Measurements from ENCODE around the gene MAP3K12.
"Not testable (repeated sequence)": the region's sequence is repeated elsewhere in the genome, so short reads cannot be mapped to it uniquely, and the experiment has no call there.

The MAP3K12 gene

DNA sequence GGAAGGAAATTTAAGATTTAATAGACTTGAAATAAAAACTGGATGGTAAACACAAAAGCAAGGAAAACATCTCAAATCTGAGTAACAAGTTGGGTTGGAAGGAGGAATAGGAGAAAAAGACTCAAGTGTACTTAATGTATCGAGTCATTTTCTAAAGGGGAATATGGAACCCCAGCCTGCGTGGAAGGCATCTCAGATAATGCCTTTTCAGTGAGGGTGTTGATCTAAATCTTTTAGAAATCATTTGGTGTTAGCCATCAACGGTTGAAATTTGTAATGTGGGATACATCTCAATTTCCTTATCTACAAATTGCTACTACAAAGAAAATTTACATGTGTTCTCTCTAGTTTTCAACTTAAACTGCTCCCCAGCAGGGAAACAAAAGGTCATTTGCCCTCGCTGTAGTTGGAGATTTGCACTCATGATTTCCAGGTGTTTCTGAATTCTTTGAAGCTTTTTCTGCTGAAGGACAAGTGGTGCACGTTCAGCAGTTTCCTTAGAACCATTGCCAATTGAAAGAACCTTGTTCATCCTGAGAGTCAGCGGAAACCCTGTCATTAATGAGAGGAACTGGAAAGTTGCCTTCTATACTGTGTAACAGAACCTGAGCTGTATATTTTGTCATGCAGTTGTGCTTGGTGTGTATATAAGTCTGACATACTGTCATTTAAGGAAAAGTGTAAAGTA, 45.2 kb downstream of the MAP3K12 start:
- no peak overlapping the region for H3K4me3 ChIP-seq (ENCODE audit: low read depth in 1 of 2, low read length in 1 of 2)
- no peaks in the 10 kb centered on the region for H3K9me3 ChIP-seq
- H3K36me3 ChIP-seq, result peaks cover 54% of the 10 kb centered on the region
- no peaks in the 10 kb centered on the region for H3K27me3 ChIP-seq
- TF ChIP-seq, protein P1, sequence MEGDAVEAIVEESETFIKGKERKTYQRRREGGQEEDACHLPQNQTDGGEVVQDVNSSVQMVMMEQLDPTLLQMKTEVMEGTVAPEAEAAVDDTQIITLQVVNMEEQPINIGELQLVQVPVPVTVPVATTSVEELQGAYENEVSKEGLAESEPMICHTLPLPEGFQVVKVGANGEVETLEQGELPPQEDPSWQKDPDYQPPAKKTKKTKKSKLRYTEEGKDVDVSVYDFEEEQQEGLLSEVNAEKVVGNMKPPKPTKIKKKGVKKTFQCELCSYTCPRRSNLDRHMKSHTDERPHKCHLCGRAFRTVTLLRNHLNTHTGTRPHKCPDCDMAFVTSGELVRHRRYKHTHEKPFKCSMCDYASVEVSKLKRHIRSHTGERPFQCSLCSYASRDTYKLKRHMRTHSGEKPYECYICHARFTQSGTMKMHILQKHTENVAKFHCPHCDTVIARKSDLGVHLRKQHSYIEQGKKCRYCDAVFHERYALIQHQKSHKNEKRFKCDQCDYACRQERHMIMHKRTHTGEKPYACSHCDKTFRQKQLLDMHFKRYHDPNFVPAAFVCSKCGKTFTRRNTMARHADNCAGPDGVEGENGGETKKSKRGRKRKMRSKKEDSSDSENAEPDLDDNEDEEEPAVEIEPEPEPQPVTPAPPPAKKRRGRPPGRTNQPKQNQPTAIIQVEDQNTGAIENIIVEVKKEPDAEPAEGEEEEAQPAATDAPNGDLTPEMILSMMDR (IDR thresholded peaks at IDR 0.05), result no peak
- H3K27ac ChIP-seq, result peak overlapping the region; percentile 96
- peaks cover 20 to 21% of the 10 kb centered on the region in 2 experiments for H3K4me1 ChIP-seq (ENCODE audit: control insufficient read depth in 1 of 2, insufficient read depth in 1 of 2, low read depth in 1 of 2, low read length in 1 of 2)

DNA sequence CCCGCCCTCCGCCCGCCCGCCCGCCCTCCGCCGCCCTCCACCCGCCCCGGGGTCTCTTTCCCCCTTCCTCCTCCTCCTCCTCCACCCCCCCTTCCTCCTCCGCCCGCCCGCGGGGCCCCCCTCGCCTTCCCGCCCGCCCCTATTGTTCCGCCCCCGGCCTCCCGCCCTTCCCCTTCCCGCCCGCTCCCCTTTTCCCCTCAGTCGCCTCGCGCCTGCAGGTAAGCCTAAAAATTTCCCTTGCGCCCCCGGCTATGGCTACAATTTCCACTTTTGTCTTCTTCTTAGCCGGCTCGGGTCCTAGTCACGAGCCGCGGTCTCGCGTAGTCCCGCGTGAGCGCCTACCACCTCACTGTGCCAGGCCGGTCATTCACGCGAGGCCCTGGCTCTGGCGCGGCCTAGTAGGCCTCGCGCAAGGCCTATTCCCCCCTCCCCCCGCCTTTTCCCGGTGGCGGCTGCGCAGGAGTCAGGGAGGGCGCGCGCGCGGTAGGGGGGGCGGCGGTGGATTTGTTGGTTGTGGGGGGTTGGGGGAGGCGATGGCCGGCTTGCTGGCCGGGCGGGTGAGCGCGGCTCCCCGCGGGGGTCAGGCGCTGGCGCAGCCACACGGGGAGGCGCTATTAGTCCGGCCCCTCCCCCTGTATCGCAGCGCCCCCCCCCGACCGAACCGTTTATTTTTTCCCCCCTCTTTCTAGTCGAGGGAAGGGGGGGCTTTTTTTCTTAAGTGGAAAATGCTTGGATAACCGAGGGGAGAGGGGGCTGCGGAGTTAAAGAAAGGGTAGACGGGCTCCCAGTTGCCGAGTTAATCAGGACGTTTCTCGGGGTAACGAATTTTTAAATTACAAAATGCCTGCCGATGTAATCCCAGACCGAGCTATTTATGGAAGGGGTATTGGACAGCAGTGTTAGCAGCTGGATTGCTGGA, 46.8 kb downstream of the MAP3K12 start:
- Histone ChIP-seq H3K36me3 (peaks cover 50% of the 10 kb centered on the region), H3K27ac (peak overlapping the region; percentile 96), H3K4me1 (ENCODE audit: control insufficient read depth in 1 of 2, insufficient read depth in 1 of 2, low read depth in 1 of 2, low read length in 1 of 2) (peaks cover 20 to 21% of the 10 kb centered on the region in 2 experiments), H3K27me3 (no peaks in the 10 kb centered on the region), H3K4me3 (ENCODE audit: low read depth in 1 of 2, low read length in 1 of 2) (peak overlapping the region; percentile 71 to 94), H3K9me3 (no peaks in the 10 kb centered on the region)
- TF ChIP-seq, protein P1 (IDR thresholded peaks at IDR 0.05), result peak; percentile 35

DNA sequence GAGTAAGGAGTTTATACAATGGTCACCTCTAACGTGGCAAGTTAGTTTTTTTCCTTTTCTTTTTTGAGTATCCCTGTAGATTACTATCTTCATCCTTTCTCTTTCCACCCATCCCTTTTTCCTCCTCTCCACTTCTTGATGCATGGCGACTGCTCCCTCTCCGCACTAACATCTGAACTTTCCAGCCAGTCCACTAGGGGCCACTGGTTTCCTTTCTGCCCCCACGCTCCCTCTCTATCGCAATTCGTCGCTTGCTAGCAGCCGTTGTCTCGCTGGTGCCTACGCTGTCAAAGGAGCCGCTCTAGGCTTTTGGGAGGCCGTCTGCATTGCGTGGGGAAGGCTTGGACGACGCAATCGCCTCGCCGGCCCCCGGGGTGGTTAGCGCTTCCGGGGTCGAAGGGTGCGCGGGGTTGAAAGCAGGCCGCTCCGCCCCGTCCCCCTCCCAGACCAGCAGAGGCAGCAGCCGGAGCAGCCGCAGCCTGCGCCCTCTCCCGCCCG, 47.5 kb downstream of the MAP3K12 start, which contains the start of gene PCBP2:
Gene PCBP2 (plus strand): TSS at position 442 of the 498 bp plus-strand sequence. CDS start 2,699 bp downstream, outside the sequence.
- peak within 1 kb of the TSS; percentile 71 to 94 for H3K4me3 ChIP-seq (ENCODE audit: low read depth in 1 of 2, low read length in 1 of 2)
- TF ChIP-seq, protein P1 (IDR thresholded peaks at IDR 0.05), result peak; percentile 94
- no peaks in the 10 kb centered on the region for H3K27me3 ChIP-seq
- H3K27ac ChIP-seq, result peak within 1 kb of the TSS; percentile 96
- H3K36me3 ChIP-seq, result peaks cover 50% of the 10 kb centered on the region
- no peaks in the 10 kb centered on the region for H3K9me3 ChIP-seq
- H3K4me1 ChIP-seq (ENCODE audit: control insufficient read depth in 1 of 2, insufficient read depth in 1 of 2, low read depth in 1 of 2, low read length in 1 of 2), result peaks cover 20 to 21% of the 10 kb centered on the region in 2 experiments

DNA sequence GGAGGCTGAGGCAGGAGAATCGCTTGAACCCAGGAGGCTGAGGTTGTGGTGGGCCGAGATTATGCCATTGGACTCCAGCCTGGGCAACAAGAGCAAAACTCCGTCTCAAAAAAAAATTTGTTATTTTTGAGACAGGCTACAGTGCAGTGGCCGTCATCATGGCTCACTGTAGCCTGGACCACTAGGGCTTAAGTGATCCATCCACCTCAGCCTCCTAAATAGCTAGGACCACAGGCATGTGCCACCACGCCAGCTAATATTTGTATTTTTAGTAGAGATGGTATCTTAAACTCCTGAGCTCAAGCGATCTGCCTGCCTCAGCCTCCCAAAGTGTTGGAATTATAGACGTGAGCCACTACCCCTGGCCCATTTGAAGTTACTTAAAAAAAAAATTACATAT, 48.3 kb downstream of the MAP3K12 start:
- H3K4me3 ChIP-seq (ENCODE audit: low read depth in 1 of 2, low read length in 1 of 2), result no peak overlapping the region
- peaks cover 22 to 23% of the 10 kb centered on the region in 2 experiments for H3K4me1 ChIP-seq (ENCODE audit: control insufficient read depth in 1 of 2, insufficient read depth in 1 of 2, low read depth in 1 of 2, low read length in 1 of 2)
- H3K27ac ChIP-seq, result no peak overlapping the region
- H3K27me3 ChIP-seq, result no peaks in the 10 kb centered on the region
- TF ChIP-seq, protein P1 (IDR thresholded peaks at IDR 0.05), result no peak
- no peaks in the 10 kb centered on the region for H3K9me3 ChIP-seq
- peaks cover 50% of the 10 kb centered on the region for H3K36me3 ChIP-seq

DNA sequence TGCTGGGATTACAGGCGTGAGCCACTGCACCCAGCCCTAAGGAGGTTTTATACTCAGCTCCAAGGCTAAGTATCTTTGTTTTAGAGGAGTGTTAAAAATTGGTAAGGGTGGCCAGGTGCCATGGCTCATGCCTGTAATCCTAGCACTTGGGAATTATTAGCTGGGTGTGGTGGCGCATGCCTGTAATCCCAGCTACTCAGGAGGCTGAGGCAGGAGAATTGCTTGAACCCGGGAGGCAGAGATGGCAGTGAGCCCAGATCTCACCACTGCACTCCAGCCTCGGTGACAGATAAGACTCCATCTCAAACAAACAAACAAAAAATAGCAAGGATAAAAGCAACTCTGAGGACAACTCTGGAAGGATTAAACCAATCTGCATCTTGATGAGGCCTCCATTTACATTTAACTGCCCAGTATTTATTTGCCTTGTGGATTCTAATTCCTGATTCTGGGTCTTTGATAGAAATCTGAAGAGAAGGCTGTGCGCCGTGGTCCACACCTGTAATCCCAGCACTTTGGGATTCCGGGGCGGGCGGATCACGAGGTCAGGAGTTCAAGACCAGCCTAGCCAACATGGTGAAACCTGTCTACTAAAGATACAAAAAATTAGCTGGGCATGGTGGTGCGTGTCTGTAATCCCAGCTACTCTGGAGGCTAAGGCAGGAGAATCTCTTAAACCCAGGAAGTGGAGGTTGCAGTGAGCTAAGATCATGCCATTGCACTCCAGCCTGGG, 54.5 kb downstream of the MAP3K12 start:
- Histone ChIP-seq H3K4me1 (ENCODE audit: control insufficient read depth in 1 of 2, insufficient read depth in 1 of 2, low read depth in 1 of 2, low read length in 1 of 2) (peaks cover 44 to 53% of the 10 kb centered on the region in 2 experiments), H3K27ac (peak overlapping the region; percentile 47), H3K4me3 (ENCODE audit: low read depth in 1 of 2, low read length in 1 of 2) (peak overlapping the region in 1 of 2 experiments; percentile 96), H3K36me3 (peaks cover 63% of the 10 kb centered on the region)
- not testable (repeated sequence) for H3K27me3 ChIP-seq, H3K9me3 ChIP-seq

All from neutrophil (primary cell).